COLO829 (cell line): ENCODE data around the gene SLC23A3.

Source experiments
- DNase-seq: peaks from one replicate; pipeline ENCODE4 v3.0.0; 2012; ENCODE audit warnings: low spot score

Gene SLC23A3

GRCh38 chr2:219140722-219141121 is 29.1 kb downstream of the SLC23A3 start:
- DNase-seq: no peak

GRCh38 chr2:219133976-219134375 is 35.9 kb downstream of the SLC23A3 start:
- no peak for DNase-seq

GRCh38 chr2:219131744-219132143 is 38.1 kb downstream of the SLC23A3 start:
- DNase-seq: no peak

- DNase-seq: no peak
These were observed 38.5 kb downstream of the SLC23A3 start for GRCh38 chr2:219131327-219131726.

GRCh38 chr2:219129589-219129988 is 40.2 kb downstream of the SLC23A3 start:
- DNase-seq: no peak

GRCh38 chr2:219128396-219128795 is 41.4 kb downstream of the SLC23A3 start:
- DNase-seq: no peak

GRCh38 chr2:219127037-219127635 is 42.7 kb downstream of the SLC23A3 start:
- no peak for DNase-seq

- no peak for DNase-seq
These were observed 43.3 kb downstream of the SLC23A3 start for GRCh38 chr2:219126555-219126954.

- no peak for DNase-seq
These were observed 44.0 kb downstream of the SLC23A3 start for GRCh38 chr2:219125886-219126270.

- DNase-seq: peak; percentile 88
These were observed 44.5 kb downstream of the SLC23A3 start for GRCh38 chr2:219125225-219125885.

GRCh38 chr2:219124381-219125110 is 45.3 kb downstream of the SLC23A3 start:
- DNase-seq: no peak

GRCh38 chr2:219123356-219124135 is 46.3 kb downstream of the SLC23A3 start:
- no peak for DNase-seq

GRCh38 chr2:219122202-219122980 is 47.4 kb downstream of the SLC23A3 start:
- DNase-seq: peak; percentile 67

- DNase-seq: no peak
These were observed 49.7 kb downstream of the SLC23A3 start for GRCh38 chr2:219120082-219120481.

GRCh38 chr2:219119422-219120043 is 50.3 kb downstream of the SLC23A3 start:
- no peak for DNase-seq

- no peak for DNase-seq
These were observed 51.3 kb downstream of the SLC23A3 start for GRCh38 chr2:219118504-219118903.

GRCh38 chr2:219116776-219117646 is 52.8 kb downstream of the SLC23A3 start:
- DNase-seq: no peak

- DNase-seq: no peak
These were observed 57.0 kb downstream of the SLC23A3 start for GRCh38 chr2:219112651-219113338.

GRCh38 chr2:219112062-219112406 is 57.8 kb downstream of the SLC23A3 start:
- DNase-seq: no peak
